ENCODE measurements around the gene RNASE9.
"Not testable (repeated sequence)": the region's sequence is repeated elsewhere in the genome, so short reads cannot be mapped to it uniquely, and the experiment has no call there.

Gene RNASE9

DNA sequence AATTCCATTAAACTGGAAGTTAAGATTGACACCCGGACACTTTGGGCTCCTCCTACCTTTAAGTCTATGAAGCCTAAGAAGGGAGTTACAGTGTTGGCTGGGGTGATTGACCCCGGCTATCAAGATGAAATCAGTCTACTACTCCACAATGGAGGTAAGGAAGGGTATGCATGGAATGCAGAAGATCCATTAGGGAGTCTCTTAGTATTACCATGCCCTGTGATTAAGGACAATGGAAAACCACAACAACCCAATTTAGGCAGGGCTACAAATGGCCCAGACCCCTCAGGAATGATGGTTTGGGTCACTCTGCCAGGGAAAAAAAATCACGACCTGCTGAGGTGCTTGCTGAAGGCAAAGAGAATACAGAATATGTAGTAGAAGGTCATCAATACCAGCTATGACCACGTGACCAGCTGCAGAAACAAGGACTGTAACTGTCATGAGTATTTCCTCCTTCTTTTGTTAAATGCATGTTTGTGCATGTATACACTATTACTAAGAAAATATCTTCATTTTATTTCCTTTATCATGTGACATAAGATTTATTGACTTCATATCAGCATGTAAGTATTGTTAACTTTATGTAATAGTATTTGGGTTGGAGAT, 11.6 kb upstream of the RNASE9 start:
- not testable (repeated sequence) for DNase-seq

DNA sequence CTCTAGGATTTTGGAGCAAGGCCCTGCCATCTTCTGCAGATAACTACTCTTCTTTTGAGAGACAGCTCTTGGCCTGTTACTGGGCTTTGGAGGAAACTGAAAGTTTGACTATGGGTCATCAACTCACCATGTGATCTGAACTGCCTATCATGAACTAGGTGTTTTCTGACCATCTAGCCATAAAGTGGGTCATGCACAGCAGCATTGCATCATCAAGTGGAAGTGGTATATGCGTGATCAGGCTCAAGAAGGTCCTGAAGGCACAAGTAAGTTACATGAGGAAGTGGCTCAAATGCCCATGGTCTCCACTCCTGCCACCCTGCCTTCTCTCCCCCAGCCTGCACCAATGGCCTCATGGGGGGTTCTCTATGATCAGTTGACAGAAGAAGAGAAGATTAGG, 9.9 kb upstream of the RNASE9 start:
- DNase-seq: not testable (repeated sequence)

DNA sequence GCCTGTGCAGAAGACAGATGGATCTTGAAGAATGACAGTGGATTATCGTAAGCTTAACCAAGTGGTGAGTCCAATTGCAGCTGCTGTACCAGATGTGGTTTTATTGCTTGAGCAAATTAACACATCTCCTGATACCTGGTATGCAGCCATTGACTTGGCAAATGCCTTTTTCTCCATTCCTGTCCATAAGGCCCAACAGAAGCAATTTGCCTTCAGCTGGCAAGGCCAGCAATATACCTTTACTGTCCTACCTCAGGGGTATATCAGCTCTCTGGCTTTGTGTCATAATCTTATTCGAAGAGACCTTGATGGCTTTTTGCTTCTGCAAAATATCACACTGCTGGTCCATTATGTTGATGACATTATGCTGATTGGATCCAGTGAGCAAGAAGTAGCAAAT, 9.0 kb upstream of the RNASE9 start:
- DNase-seq: not testable (repeated sequence)

DNA sequence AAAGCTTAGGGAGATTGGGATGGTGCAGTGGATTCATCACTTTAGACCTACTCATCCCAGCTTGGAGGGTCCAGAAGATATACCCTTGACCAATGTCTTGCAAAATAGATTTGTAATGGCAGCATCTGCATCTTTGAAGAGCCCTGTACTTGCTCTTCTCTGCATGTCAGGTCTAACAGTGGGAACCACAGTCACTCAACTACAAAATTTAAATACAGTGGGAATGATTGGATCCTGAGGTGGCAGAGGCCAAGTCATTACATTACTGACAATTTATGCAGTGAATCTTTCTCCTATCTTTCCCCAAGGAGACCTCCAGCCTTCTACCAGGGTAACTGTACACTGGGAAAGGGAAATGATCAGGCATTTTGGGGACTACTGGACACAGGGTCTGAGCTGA, 8.2 kb upstream of the RNASE9 start:
- DNase-seq: no peak

- no peak for DNase-seq
Observed at GRCh38 chr14:20568393-20568792, 7.5 kb upstream of the RNASE9 start.

DNA sequence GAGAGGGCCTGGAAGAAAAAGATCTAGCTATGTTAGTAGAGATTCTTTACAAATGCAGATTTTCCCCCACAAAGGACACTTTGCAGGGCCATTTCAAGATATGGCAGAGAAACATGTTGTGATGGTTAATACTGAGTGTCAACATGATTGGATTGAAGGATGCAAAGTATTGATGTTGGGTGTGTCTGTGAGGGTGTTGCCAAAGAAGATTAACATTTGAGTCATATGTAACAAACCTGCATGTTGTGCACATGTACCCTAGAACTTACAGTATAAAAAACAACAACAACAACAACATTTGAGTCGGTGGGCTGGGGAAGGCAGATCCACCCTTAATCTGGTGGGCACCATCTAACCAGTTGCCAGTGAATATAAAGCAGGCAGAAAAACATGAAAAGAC, 6.4 kb upstream of the RNASE9 start:
- not testable (repeated sequence) for DNase-seq

- DNase-seq: no peak
Observed at GRCh38 chr14:20564501-20564997, 3.7 kb upstream of the RNASE9 start.

DNA sequence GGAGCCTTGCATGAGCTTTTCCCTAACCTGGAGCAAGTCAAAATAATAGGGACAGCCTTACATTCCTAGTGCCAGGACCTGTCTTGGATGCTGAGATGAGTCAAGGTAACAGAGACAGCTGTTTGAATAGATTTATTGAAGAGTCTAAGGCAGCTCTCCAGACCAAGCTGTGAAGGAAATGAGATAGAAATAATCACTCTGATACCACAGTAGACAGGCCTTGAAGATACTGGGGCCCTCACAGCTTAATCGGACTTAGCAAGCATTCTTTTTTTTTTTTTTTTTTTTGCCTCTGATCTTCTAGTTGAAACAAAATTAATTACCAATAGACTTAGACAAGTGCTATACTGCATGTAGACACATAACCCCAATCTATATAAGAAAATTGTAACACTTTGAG, 3.1 kb upstream of the RNASE9 start:
- DNase-seq: no peak

- no peak for DNase-seq
Observed at GRCh38 chr14:20559461-20559904, 1.4 kb downstream of the RNASE9 start.

- no peak for DNase-seq
Observed at GRCh38 chr14:20557212-20557542, 3.7 kb downstream of the RNASE9 start.

GRCh38 chr14:20556500-20557211, 4.2 kb downstream of the RNASE9 start:
- DNase-seq: no peak

DNA sequence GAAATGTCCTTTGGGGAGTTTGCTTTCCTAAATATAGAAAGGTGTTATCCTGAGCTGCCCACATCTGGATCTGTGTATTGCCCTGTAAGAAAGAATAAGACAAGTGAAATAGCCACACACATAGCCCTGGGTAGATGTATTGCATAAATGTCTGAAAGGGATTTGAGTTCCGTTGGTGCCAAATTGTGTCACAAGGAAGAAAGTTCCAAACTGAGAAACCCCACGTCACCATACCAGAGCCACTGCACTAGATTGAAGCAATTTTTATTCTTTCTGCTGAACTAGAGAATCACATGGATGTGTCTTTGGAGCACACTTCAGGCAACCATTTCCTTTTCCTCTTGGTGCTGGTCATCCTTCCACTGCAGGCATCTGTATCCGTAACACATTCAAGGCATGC, 5.0 kb downstream of the RNASE9 start:
- no peak for DNase-seq

GRCh38 chr14:20553024-20553423, 7.8 kb downstream of the RNASE9 start:
- DNase-seq: no peak

- DNase-seq: no peak
Observed at GRCh38 chr14:20551606-20552005, 9.2 kb downstream of the RNASE9 start.

GRCh38 chr14:20550926-20551325, 9.9 kb downstream of the RNASE9 start:
- no peak for DNase-seq

- no peak for DNase-seq
Observed at GRCh38 chr14:20548414-20549158, 12.3 kb downstream of the RNASE9 start.

GRCh38 chr14:20546877-20547276, 14.0 kb downstream of the RNASE9 start:
- DNase-seq: no peak

DNA sequence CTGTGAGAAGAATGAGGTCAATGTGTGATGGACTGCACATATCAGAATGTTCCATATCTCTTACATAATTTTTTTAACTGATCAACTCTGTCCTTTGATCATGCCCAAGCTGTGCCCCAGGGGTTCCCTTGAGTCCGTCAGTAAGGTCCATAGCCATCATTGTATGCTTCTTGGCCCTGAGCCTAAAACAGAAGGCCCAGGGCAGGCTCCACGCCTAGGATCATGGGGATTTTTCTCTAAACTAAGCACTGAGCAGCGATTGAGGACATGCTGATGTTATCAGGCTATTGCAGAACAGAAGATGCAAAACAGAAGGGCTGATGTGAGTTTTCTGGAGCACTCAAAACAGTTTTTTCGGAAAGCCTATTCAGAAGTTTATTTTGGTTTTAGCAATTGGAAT, 20.9 kb downstream of the RNASE9 start:
- no peak for DNase-seq

GRCh38 chr14:20530771-20531571, 29.9 kb downstream of the RNASE9 start:
- DNase-seq: peak; percentile 48

DNA sequence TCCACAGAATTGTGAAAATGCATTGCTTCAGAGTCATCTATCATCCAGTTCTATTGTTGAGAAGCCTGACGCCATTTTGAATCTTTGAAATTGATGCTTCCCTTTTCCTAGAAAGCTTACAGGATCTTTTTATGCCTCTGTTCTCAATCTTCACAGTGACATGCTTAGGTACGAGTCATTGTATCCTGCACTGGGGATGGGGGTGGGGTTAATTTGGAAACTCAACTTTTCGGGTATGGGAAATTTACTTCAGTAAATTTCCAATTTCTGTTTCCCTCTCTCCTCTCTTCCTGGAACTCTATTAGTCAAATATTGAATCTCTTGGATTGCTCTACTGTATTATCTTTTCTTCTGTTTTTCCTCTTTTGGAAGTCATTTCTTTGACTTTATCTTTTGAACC, 31.0 kb downstream of the RNASE9 start:
- no peak for DNase-seq

DNA sequence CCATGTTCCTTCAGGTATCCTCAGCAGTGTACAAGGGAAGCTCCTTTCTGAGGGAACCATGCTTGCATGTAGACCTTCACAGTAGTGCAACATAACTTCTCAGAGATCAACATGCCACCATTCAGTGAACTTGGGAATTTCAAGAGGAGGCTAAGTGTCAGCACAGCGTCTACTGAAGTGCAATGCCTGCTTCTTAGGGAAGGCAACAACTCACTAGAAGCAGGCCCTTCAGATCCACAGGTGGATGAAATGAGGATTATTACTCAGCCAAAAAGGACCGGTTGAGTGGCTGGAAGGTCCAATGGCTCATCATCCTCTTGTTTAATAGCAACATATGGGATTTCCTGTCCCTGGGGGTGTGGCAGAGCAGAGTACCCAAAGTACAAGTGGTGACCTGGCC, 36.8 kb downstream of the RNASE9 start:
- no peak for DNase-seq

DNA sequence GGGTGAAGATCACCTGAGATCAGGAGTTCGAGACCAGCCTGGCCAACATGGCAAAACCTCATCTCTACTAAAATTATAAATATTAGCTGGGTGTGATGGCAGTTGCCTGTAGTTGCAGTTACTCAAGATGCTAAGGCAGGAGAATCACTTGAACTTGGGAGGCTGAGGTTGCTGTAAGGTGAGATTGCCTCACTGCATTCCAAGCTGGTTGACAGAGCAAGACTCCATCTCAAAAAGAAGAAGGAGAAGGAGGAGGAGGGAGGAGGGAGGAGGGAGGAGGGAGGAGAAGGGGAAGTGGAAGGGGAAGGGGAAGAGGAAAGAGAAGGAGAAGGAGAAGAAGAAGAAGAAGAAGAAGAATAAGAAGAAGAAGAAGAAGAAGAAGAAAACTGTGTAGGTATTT, 38.5 kb downstream of the RNASE9 start:
- DNase-seq: no peak

GRCh38 chr14:20516921-20517320, 43.9 kb downstream of the RNASE9 start:
- no peak for DNase-seq

Data from central memory CD4-positive, alpha-beta T cell (primary cell).